Stimulated activated effector memory CD8-positive, alpha-beta T cell treated with anti-CD3 and anti-CD28 coated beads, Interleukin-12 subunit alpha, Interleukin-12 subunit beta, amount 100 ng/mL, for 72 hours (primary cell): Measurements from ENCODE around the gene MADD.

ENCODE experiments used
- ATAC-seq: fragments of 150-1000 bp; cut with Tn5 transposase; 2 replicates; pipeline ENCODE4 v1.10.0; 2021
- DNase-seq, 2 donors: peaks; one replicate each; pipeline ENCODE4 v3.0.0; 2021 to 2022; ENCODE audit warnings: low spot score in 2 of 2
- H3K27ac Mint-ChIP-seq: one replicate; pipeline ENCODE4 v1.8.0; 2022; ENCODE audit warnings: mild to moderate bottlenecking, mixed read lengths
- H3K36me3 Mint-ChIP-seq: one replicate; pipeline ENCODE4 v1.8.0; 2022; ENCODE audit warnings: mild to moderate bottlenecking, mixed read lengths
- H3K4me1 Mint-ChIP-seq: one replicate; pipeline ENCODE4 v1.8.0; 2022; ENCODE audit warnings: mixed read lengths
- H3K4me3 Mint-ChIP-seq: one replicate; pipeline ENCODE4 v1.8.0; 2022; ENCODE audit warnings: mild to moderate bottlenecking, mixed read lengths
- H3K9me3 Mint-ChIP-seq: one replicate; pipeline ENCODE4 v1.8.0; 2022; ENCODE audit warnings: mixed read lengths

The MADD gene

DNA sequence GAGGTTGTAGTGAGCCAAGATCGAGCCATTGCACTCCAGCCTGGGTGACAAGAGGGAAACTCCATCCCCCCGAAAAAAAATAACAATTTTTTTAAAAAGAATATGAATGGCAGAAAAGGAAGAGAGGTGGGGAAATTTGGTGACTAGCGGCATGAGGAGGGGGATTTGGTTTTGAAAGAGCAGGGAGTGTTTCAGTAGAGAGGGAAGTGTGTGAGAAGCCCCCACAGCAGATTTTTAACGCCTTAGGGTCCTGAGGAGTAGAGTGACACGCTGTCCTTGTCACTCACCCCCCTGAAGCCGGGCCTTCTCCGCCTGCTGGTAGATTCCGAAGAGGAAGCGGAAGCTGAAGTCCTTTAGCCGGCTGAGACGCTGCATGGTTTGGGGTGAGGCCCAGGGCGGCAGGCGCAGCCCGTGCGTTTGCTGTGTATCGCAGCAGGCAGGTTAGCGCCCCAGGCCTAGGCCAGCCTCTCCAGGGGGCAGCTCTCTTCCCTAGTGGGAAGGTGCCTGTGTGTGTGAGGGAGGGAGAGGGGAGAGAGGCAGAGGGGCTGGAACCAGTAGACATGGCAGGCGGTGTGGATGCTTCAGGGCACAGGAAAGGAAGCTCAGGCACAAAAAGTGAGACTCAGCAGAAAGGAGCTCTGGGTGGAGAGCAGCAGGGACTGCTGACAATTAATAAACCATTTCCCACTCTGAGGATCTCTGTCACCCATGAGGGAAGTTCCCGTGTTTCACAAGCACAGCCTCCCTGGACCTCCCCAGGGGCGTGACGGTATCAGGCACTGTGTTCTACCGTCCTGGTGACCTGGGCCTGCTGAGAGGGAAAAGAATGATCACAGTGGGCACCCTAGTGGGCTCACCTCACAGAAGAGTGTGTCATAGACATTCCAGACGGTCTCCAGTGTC is 25.2 kb upstream of the MADD start:
- H3K9me3 Mint-ChIP-seq = no peaks in the 10 kb centered on the region
- no peak for ATAC-seq
- H3K27ac Mint-ChIP-seq = peak overlapping the region; percentile 86
- no peak overlapping the region for H3K4me3 Mint-ChIP-seq
- DNase-seq = no peak
- peaks cover 74% of the 10 kb centered on the region for H3K36me3 Mint-ChIP-seq
- H3K4me1 Mint-ChIP-seq = peaks cover 53% of the 10 kb centered on the region

DNA sequence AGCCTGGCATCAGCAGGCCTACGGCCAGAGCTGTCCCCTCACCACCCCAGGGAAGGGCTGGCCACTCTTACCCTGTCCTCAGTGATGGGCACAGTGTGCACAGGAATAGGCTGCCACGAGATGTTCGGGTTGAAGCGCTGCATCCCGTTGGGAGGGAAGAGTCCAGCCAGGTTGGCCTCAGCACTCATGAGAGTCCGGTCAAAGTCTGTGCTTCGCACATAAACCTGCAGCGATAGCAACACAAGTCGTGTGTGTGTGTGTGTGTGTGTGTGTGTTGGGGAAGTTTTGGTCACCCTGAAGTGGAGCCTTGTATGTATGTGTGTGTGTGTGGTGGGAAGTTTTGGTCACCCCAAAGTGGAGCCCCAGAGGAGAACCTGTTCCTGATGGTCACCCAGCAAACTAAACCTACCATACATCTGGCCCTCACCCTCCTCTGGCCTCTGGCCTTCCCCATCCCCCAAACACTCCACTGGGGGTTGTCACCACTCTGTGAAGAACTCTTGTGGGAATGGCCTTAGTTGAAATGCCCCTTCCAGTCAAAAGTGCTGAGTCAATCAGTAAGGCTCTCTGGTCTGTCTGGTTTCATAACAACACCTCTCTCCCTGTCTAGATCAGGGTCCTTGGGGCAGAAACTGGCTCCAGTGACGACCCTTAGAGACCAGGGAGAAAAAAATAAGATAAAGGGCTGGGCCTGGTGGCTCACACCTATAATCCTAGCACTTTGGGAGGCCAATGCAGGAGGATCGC is 24.1 kb upstream of the MADD start:
- Mint-ChIP-seq H3K27ac (peak overlapping the region; percentile 17), H3K4me3 (no peak overlapping the region), H3K36me3 (peaks cover 63% of the 10 kb centered on the region), H3K9me3 (no peaks in the 10 kb centered on the region), H3K4me1 (peaks cover 45% of the 10 kb centered on the region)
- no peak for DNase-seq
- no peak for ATAC-seq

DNA sequence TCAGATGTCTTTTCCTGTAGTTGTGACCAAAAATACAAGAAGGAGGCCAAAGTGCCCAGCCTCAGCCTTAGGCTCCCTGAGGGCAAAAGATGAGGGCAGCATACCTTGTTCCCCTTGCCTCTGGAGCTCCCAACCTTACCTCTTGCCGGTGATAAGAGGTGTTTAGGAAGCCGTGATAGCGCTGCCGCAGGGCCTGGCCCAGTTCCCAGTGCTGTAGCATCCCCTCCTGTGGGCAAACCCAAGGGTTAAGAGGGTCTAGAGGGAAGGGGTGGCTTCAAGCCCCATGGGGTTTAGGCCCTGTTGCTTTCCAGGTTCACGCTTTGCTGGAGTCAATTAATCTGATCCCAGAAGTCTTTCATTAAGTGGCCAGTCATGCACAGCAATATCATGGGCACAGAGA is 22.4 kb upstream of the MADD start:
- H3K4me1 Mint-ChIP-seq = peaks cover 28% of the 10 kb centered on the region
- H3K27ac Mint-ChIP-seq = peak overlapping the region; percentile 99
- DNase-seq (no peak), ATAC-seq (no peak)
- no peaks in the 10 kb centered on the region for H3K9me3 Mint-ChIP-seq
- peaks cover 46% of the 10 kb centered on the region for H3K36me3 Mint-ChIP-seq
- H3K4me3 Mint-ChIP-seq = peak overlapping the region; percentile 99

- no peak for DNase-seq
- H3K36me3 Mint-ChIP-seq = peaks cover 38% of the 10 kb centered on the region
- H3K9me3 Mint-ChIP-seq = no peaks in the 10 kb centered on the region
- peaks cover 28% of the 10 kb centered on the region for H3K4me1 Mint-ChIP-seq
- ATAC-seq = peak; percentile 38
- peak overlapping the region; percentile 99 for H3K4me3 Mint-ChIP-seq
- peak overlapping the region; percentile 99 for H3K27ac Mint-ChIP-seq
Measured at GRCh38 chr11:47248304-47248663, 21.6 kb upstream of the MADD start.

DNA sequence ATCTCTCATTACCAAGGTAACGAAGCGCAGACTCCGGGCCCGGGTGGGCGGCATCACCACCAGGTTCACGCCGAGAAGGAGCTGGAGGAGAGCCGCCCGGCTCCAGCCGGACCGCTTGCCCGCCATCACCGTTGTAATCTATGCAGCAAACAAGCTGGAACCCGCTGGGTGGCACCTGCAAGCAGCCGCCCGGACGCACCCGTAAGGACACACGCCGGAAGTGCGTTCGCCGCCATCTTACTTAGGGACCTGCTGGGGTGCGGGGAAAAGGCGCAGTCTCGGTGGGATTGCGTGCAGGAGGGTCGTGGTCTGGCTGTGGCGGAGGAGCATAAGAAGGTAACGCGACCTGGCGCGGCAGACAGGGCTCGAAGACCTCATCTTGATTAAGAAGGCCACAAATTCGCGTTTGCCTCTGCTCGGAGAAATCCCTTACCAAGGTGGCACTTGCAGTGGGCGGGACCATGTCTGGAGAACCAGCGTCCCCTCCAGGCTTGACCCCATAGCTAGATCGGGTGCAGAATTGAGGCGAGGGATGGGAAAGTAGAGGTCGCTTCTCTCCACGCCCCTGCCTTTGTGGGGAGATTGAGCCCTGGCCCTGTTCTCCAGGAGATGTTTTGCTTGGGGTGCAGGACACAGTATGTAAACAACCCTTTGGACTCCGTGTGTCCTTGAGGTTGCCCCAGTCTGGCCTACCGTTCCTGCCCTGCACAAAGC is 21.1 kb upstream of the MADD start, which contains the start of gene ACP2:
ACP2 (minus strand) TSS at position 151 of the 714 bp plus-strand sequence; CDS start at position 126, 25 bp downstream.
- peak; percentile 83 to 93 for DNase-seq
- peaks cover 33% of the 10 kb centered on the region for H3K36me3 Mint-ChIP-seq
- ATAC-seq = peak; percentile 98
- no peaks in the 10 kb centered on the region for H3K9me3 Mint-ChIP-seq
- peak within 1 kb of the TSS; percentile 99 for H3K27ac Mint-ChIP-seq
- H3K4me3 Mint-ChIP-seq = peak within 1 kb of the TSS; percentile 99
- peaks cover 28% of the 10 kb centered on the region for H3K4me1 Mint-ChIP-seq

DNA sequence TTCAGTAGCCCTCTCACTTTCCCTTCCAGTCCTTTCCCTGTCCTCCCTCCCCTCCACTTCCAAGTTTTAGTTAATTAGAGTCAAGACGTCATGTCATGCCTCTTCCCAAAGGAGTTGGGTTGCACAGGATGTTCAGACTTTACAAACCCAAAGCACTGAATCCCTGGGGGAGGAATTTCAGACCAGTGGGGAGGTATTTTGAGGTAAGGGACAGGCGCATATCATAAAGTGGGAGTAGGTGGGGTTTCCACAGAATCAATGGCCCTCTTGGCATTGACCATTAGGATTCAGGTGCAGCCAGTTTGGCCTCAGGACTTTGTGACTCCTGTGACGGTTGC is 20.6 kb upstream of the MADD start:
- H3K4me3 Mint-ChIP-seq = peak overlapping the region; percentile 99
- no peaks in the 10 kb centered on the region for H3K9me3 Mint-ChIP-seq
- H3K4me1 Mint-ChIP-seq = peaks cover 28% of the 10 kb centered on the region
- peaks cover 28% of the 10 kb centered on the region for H3K36me3 Mint-ChIP-seq
- ATAC-seq (no peak), DNase-seq (no peak)
- H3K27ac Mint-ChIP-seq = peak overlapping the region; percentile 99

GRCh38 chr11:47251751-47252150 is 18.2 kb upstream of the MADD start:
- peaks cover 4% of the 10 kb centered on the region for H3K36me3 Mint-ChIP-seq
- no peak for DNase-seq
- ATAC-seq = no peak
- H3K4me3 Mint-ChIP-seq = no peak overlapping the region
- no peak overlapping the region for H3K27ac Mint-ChIP-seq
- H3K9me3 Mint-ChIP-seq = no peaks in the 10 kb centered on the region
- H3K4me1 Mint-ChIP-seq = peaks cover 22% of the 10 kb centered on the region

DNA sequence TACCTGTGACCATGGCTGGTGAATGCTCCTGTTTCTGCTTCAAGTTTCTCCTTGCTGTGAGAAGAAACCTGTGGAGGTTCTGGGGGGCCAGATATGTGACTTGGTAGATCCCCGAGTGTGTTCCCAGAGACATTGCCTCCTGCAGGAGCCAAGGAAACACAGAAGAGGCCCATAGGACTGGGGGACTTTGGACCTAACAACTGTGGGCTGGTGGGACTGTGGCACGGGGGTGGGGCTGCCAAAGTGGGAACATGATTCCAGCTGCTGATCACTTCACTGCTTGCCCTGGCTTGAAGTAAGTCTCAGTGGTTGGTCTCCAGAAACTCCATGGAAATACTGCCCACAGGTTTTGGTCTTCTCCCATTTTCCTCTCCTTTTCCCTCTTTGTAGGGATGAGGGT is 16.3 kb upstream of the MADD start:
- DNase-seq = no peak
- no peaks in the 10 kb centered on the region for H3K9me3 Mint-ChIP-seq
- no peak overlapping the region for H3K4me3 Mint-ChIP-seq
- no peak overlapping the region for H3K27ac Mint-ChIP-seq
- H3K36me3 Mint-ChIP-seq = no peaks in the 10 kb centered on the region
- peaks cover 15% of the 10 kb centered on the region for H3K4me1 Mint-ChIP-seq
- no peak for ATAC-seq

GRCh38 chr11:47254386-47254785 is 15.5 kb upstream of the MADD start:
- H3K4me3 Mint-ChIP-seq = no peak overlapping the region
- peak overlapping the region; percentile 63 for H3K27ac Mint-ChIP-seq
- no peaks in the 10 kb centered on the region for H3K9me3 Mint-ChIP-seq
- DNase-seq = no peak
- ATAC-seq = no peak
- H3K36me3 Mint-ChIP-seq = no peaks in the 10 kb centered on the region
- H3K4me1 Mint-ChIP-seq = peaks cover 11% of the 10 kb centered on the region

DNA sequence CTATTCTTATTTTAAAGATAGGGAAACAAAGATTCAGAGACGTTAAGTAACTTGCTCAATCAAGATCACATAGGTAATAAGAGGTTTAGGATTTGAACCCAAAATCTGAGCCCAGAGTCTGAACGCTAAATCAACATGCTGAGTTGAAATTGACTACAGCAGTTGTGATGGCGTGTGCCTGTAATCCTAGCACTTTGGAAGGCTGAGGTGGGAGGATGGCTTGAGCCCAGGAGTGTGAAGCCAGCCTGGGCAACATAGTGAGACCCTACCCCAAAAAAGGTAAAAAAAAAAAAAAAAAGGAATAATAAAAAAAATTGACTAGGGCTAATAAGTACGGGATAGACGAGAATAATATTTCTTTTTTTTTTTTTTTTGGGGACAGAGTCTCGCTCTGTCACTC is 13.6 kb upstream of the MADD start:
- ATAC-seq (no peak), DNase-seq (no peak)
- Mint-ChIP-seq H3K4me3 (no peak overlapping the region), H3K4me1 (peaks cover 13% of the 10 kb centered on the region), H3K27ac (peak overlapping the region; percentile 63), H3K36me3 (no peaks in the 10 kb centered on the region), H3K9me3 (no peaks in the 10 kb centered on the region)

DNA sequence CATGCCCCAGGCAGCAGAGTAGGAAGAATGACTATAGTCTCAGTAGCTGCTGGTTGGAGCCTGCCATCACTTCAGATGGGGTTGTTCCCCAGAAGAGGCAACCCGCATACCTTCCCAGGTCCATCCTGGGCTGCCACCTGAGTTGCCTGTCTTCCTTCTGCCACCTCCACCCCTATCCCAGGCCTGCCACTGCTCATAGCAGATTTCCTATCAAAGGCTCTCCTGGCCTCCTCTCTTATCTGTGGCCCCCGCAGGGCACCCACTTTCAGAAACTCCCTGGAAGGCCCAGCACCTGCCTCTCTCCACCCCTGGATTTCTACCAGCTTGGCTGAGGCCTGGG is 12.8 kb upstream of the MADD start:
- DNase-seq (no peak), ATAC-seq (no peak)
- H3K9me3 Mint-ChIP-seq = no peaks in the 10 kb centered on the region
- no peaks in the 10 kb centered on the region for H3K36me3 Mint-ChIP-seq
- H3K27ac Mint-ChIP-seq = peak overlapping the region; percentile 58
- H3K4me3 Mint-ChIP-seq = no peak overlapping the region
- peaks cover 13% of the 10 kb centered on the region for H3K4me1 Mint-ChIP-seq

DNA sequence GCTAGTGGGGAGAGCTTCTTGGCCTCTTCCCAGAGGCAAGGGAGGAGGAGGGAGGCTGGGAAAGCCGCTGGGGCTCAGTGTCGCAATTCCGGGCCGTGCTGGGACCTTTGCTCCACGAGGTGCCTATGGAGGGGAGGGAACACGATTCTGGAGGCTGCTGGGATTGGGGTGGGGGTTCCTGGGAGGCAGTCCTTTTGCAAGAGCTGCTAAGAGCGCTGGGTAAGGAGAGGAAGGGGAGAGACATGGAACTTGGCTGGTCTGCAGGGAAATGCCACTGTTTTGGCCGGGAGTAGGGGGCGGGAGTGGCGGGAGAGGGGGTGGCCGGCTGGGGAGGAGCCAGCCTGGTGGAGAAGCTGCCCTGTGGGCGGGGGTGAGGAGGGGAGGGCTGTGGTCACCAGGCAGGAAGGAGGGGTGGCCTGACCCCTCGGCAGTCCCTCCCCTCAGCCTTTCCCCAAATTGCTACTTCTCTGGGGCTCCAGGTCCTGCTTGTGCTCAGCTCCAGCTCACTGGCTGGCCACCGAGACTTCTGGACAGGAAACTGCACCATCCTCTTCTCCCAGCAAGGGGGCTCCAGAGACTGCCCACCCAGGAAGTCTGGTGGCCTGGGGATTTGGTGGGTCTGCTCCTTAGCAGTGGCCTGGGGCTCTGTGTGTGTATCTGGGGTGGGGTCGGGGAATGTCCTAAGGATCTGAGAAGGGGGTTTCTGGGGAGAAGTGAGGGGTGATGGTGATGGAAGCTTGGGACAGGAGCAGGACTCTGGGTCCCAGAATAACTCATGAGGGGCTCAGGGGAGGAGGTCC is 12.2 kb upstream of the MADD start, which contains the start of gene NR1H3:
NR1H3 (plus strand) TSS at position 480 of the 800 bp plus-strand sequence. CDS start 1,221 bp downstream, outside the sequence.
- H3K4me1 Mint-ChIP-seq = peaks cover 13% of the 10 kb centered on the region
- H3K4me3 Mint-ChIP-seq = no peak within 1 kb of the TSS
- H3K27ac Mint-ChIP-seq = peak within 1 kb of the TSS; percentile 58
- H3K9me3 Mint-ChIP-seq = no peaks in the 10 kb centered on the region
- no peak for DNase-seq
- peak; percentile 38 for ATAC-seq
- H3K36me3 Mint-ChIP-seq = no peaks in the 10 kb centered on the region

GRCh38 chr11:47258317-47258902 is 11.5 kb upstream of the MADD start:
- ATAC-seq (no peak), DNase-seq (no peak)
- H3K36me3 Mint-ChIP-seq = no peaks in the 10 kb centered on the region
- H3K9me3 Mint-ChIP-seq = no peaks in the 10 kb centered on the region
- H3K27ac Mint-ChIP-seq = peak overlapping the region; percentile 58
- H3K4me3 Mint-ChIP-seq = no peak overlapping the region
- peaks cover 13% of the 10 kb centered on the region for H3K4me1 Mint-ChIP-seq

DNA sequence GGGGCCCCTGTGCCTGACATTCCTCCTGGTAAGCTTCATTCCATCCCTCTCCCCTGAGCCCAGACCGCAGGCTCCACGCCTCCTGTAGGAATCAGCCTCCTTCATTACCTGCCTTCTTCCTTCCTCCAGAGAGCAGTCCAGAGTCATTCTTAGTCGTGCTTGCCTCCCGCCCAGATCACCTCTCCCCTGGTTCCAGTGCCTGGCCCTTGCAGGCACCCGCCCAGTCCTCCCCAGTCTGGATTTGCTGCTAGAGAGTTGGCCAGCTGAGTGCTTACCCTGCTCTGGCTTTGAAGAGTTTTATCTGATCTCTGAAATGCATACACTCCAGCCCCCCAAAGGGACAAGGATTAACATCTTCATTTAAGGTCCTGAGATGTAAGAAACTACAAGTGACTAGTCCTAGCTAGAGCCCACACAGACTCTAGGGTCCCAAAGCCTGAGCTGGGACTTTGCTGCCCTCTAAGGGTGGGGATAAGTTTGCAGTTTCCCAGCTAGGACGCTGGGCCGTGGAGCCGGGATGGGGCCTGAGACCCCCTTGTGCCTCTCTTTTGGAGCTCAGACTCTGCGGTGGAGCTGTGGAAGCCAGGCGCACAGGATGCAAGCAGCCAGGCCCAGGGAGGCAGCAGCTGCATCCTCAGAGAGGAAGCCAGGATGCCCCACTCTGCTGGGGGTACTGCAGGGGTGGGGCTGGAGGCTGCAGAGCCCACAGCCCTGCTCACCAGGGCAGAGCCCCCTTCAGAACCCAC is 10.5 kb upstream of the MADD start:
- Mint-ChIP-seq H3K27ac (peak overlapping the region; percentile 54), H3K4me3 (no peak overlapping the region), H3K4me1 (peaks cover 13% of the 10 kb centered on the region), H3K9me3 (no peaks in the 10 kb centered on the region), H3K36me3 (no peaks in the 10 kb centered on the region)
- peak; percentile 79 for ATAC-seq
- no peak for DNase-seq
